Cardiac fibroblast (primary cell): ENCODE results near the gene POMGNT2.
A peak's percentile ranks its signal among the peaks of the same experiment; 100 is the strongest.

Experiments used
- DNase-seq, 2 donors: peaks; one replicate each; pipeline versions ENCODE4 v3.0.0 to v3.0.0-alpha.2; 2010; ENCODE audit warnings: low read depth in 2 of 2
- H3K4me3 ChIP-seq, 2 donors: replicated peaks in 1 of 2; 1 replicate in 1 of 2; 2 replicates in 1 of 2; pipeline ENCODE4 v1.5.1; 2011; ENCODE audit warnings: low read depth in 2 of 2, low read length in 2 of 2, mild to moderate bottlenecking in 2 of 2, moderate library complexity in 1 of 2
- CTCF ChIP-seq: IDR thresholded peaks from one replicate; pipeline ENCODE4 v1.5.1; 2011; ENCODE audit warnings: low read depth, mild to moderate bottlenecking, low read length, inconsistent platforms

Gene POMGNT2

GRCh38 chr3:43079536-43080332 is 26.1 kb downstream of the POMGNT2 start:
- DNase-seq: no peak
- no peak for TF ChIP-seq CTCF
- H3K4me3 ChIP-seq: no peak overlapping the region

DNA sequence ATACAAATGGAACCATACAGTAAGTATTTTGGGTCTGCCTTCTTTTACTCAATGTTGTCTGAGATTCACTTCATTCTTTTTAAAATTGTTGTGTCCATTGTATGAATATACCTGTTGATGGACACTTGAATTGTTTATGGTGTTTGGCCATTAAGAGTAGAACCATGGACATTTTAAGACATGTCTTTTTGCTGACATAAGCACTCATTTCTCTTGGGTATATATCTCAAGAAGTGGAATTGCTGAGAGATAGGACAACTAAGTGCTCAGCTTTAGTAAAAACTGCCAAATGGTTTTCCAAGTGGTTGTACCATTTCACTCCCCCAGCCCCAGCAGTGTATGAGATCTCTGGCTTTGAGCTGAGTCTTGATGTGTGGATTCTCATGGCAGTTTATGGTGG is 28.2 kb downstream of the POMGNT2 start:
- no peak overlapping the region for H3K4me3 ChIP-seq
- TF ChIP-seq CTCF: no peak
- no peak for DNase-seq

DNA sequence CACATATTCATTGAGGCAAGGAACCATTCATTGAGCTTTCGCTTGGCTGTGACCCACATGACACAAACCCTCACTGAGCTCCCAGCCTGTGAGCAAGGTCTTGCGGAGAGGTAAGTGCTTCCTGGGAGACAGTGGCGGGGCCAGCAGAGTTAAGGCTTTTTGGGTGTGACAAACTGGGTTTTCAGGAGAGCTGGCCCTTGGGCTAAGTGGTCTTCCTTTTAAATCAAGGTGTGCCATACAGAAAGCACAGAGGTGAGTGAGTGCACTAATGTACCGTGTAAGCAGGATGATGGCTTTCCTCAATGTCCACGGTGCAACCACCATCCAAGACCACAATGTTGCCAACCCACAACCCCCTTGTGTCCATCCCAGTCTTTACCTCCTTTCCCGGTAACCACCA is 28.6 kb downstream of the POMGNT2 start:
- no peak for TF ChIP-seq CTCF
- DNase-seq: no peak
- no peak overlapping the region for H3K4me3 ChIP-seq

DNA sequence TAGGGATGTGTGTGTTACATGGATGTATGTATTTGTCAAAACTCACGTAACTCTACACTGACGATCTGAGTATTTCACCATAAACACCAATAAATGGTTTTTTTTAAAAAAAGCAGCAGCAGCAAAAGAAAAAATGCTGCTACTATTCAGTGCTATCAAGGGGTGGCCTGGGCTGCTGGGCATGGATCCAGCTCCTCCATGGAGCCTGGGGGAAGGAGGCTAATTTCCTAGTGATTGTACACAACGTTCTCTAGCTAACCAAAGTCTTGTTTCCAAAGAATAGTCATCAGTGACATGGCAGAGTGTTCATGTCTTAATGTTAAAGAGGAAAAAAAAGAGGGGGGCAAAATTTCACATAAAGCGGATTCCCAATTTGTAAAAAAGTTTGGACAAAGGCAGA is 29.0 kb downstream of the POMGNT2 start:
- no peak overlapping the region for H3K4me3 ChIP-seq
- peak in 1 of 2 donors; percentile 49 for DNase-seq
- no peak for TF ChIP-seq CTCF

DNA sequence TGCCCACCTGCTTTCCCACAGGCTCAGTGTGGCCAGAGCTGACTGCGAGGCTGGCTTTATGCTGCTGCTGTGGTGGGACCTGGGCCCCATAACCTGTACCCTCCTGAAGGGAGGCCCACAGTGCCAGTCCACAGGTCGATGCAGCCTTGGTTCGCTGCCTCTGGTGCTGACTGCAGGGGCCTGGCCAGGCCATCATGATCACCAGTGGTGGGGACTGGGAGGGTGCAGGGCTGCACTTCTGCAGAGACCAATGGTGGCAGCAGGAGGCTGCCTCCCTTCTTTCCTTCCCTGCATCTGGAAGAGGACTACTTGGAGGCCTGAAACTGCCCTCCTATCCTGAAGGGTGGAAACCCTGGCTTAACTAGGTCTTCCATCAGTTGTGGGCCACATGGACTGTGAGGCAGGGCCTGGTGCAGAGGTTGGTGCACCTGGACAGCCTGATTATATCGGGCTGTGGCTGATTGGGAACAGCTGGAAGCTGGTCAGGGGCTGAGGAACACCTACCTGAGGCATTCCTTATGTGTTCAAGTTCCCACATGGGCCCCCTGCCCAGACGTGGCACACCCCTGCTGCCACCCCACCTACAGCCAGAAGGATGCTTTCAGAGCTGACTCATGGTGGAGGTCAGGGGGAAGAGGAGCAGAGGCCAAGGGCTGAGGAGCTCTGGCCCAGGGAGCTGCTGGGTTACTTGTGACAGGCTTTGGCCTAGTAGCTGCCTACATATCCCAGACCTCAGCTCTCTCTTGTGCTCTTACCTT is 29.8 kb downstream of the POMGNT2 start:
- no peak overlapping the region for H3K4me3 ChIP-seq
- DNase-seq: no peak
- TF ChIP-seq CTCF: no peak

GRCh38 chr3:43074901-43075689 is 30.8 kb downstream of the POMGNT2 start:
- no peak for TF ChIP-seq CTCF
- H3K4me3 ChIP-seq: no peak overlapping the region

More at GRCh38 chr3:43074901-43075689, 30.8 kb downstream of the POMGNT2 start:
- no peak for DNase-seq
